IPS DF 19.7 (cell line): ENCODE measurements around the gene GPRIN2.
"Not testable (repeated sequence)": the region's sequence is repeated elsewhere in the genome, so short reads cannot be mapped to it uniquely, and the experiment has no call there.

Source experiments
- DNase-seq: peaks from one replicate; pipeline ENCODE4 v3.0.0-alpha.2; 2013; ENCODE audit warnings: low read depth, low spot score

GPRIN2 gene

DNA sequence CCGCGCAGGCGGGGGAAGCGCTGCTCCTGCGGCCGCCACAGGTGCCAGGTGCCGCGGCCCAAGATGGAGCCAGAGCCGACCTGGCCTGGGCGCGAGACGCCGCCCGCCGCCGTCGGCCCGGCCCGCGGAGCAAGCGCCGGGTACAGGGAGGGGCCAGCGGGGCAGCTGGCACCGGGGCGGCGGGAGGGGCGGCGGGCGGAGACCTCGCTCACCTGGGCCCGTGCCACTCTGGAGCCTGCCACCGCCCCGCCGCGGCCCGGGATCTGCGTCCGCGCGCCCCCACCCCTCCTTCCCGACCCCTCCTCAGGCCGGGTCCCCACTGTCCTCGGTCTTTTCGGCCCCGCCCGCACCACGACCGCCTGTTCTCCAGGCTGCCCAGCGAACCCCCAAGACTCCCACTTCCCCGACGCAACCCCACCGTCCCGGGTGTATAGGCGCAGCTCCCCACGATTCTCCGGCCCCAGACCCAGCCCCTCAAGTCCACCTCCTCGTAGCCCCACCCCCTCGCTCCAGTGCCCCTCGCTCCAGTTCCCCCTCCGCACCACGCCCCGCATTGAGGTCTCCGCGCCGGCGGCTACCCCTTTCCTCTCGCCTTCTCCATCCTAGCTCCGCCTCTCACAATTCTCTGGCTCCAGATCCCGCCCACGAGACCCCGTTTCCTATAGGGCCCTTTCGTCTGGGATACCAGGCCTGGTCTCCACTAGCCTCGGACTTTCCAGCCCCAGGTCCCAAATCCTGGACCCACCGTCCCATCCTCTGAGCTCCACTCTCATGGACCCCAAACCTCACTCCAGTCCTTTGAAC, at the start of gene GPRIN2:
GPRIN2 (minus strand) TSS at position 144 of the 804 bp plus-strand sequence. CDS start 5,922 bp downstream, outside the sequence.
- peak; percentile 88 for DNase-seq

DNA sequence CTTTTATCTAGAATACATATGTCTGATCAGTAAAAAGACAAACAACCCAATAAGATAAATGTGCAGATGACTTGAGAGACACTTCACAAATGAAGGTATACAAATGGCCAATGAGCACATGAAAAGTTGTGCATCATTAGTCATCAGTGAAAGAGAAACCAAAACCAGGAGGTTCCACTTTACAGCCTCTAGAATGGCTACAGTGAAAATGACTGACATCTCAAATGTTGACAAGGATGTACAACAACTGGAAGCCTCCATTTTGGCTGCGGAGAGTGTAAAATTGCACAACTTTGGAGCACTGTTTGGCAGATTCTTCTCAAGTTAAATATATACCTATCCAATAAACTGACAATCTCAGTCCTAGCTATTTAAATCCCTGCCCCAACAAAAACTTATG, 44.1 kb upstream of the GPRIN2 start:
- DNase-seq = not testable (repeated sequence)

DNA sequence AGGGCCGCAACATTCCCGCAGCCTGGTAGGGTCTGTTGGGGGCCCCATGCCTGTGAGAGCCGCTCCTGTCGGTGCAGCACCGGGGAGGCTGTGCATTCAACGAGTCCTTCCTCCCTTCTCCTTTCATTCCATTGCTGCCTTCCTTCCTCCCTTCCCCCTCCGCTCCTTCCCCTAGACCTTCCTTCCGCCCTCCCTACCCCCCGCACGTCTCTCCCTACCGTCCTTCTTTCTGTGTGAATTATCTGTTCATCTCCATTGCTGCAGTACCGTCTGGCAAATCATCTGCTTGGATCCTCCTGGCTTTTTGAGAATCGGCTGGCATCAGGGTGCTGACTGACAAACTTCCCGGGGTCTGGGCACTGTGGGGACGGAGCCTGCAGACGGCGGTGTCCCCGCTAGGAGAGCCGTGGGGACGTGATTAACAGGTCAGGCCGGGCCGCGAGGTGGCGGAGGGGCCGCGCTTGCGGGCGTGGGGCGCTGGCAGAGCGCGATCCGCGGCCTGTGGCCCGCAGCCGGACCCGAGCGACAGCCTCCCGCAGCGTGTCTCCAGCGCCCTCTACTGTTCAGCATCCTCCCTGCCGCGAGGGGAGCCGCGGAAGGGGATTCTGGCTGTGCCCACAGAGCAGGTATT, 41.3 kb upstream of the GPRIN2 start:
- DNase-seq = not testable (repeated sequence)

DNA sequence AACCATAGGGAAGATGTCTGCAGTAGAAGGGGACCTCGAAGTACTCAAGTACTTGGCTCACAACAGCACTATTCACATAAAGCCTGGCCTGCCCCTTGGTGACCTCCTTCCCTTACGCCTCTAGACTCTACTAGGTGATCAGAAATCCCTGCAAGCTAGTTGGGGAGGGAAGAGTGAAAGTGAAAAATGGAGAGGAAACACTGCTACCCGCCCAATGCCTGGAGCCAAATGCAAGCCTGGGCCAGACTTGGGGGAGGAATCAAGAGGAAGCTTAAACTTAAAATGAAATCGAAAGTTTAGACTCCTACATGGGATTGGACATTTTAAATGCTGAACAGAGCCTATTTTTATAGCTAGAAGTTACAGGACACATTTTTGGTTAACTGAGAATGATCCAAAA, 40.1 kb upstream of the GPRIN2 start:
- not testable (repeated sequence) for DNase-seq

DNA sequence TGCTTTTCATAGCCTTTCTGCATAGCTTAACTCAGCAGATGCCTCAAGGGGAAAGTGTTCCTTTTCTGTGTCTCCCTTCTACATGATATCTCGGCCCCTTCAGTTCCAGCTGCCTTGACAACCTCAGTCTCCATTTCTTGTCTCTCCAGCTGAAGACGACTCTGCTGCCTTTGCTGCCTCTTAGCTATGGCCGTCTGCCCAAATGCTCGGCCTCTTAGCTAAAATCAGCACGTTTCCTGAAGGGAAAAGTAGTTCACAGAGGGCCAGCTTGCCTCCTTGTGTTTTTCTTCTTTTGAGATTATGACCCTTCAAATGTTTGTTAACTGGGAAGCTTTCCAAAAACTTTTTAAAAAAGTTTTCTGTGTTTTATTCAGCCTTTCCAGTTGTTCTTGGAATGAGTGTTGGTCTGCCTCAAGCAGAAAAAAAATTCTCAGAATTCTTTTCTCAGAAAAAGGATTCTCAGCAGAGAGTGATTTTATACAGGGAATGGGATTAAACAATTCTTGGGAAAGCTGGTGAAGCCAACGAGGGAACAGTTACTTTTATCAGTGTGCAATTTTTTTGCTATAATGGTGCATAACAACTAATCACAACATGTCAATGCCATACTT, 38.1 kb upstream of the GPRIN2 start:
- not testable (repeated sequence) for DNase-seq

DNA sequence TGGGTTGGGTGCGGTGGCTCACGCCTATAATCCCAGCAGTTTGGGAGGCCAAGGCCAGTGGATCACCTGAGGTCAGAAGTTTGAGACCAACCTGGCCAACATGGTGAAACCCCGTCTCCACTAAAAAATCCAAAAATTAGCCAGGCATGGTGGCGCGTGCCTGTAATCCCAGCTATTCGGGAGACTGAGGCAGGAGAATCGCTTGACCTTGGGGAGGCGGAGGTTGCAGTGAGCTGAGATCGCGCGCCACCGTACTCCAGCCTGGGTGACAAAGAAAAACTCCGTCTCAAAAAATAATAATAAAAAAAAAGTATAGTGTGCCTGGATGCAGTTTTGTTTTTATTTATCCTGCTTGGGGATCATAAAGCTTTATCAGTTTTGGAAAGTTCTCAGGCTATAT, 36.8 kb upstream of the GPRIN2 start:
- not testable (repeated sequence) for DNase-seq

DNA sequence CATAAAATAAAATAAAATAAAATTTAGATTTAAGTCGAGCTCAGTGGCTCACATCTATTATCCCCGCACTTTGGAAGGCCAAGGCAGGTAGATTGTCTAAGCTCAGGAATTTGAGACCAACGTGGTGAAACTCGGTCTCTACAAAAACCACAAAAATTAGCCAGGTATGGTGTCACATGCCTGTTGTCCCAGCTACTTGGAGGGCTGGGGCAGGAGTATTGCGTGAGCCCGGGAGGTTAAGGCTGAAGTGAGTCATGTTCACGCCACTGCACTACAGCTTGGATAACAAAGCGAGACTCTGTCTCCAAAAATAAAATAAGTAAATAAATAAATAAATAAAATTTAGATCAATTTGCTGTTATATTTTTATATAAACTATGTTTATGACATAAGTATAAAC, 34.6 kb upstream of the GPRIN2 start:
- not testable (repeated sequence) for DNase-seq

DNA sequence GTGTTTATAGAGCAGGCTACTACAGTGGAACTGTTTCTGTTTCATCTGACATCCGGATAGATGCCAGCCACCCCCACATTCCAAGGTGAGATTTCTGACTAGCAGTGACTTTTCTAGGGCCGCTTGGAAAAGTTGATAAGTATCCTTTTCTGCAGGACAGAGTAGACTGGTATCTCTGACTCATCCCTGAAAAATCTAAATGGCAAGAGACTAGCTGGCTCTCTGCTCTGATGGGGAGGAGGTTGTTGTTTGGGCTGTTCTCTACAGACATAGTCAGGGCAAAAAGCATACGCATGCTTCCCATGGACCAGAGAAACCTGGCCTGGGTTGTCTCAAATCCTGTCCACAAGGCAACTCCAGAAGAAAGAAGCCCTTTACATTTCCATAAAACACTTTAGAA, 33.1 kb upstream of the GPRIN2 start:
- not testable (repeated sequence) for DNase-seq

DNA sequence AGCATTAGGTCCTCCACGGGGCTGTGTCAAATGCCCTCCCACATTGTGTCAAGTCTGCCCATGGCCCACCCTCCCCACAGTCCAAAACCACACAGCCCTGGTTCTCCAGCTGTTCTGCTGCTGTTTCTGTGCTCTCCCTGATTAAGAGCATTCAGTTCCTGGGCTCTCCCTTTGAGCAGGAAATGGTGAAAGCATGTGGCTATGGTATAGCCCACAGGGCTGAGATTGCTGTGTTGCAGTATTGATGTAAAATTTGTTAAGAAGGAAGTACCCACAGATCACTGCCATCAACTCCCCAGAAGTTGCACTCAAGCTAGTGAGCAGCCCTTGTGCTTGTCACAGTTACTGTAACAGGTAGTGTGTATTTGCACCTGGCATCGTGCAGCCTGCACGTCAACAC, 31.8 kb upstream of the GPRIN2 start:
- DNase-seq = not testable (repeated sequence)

DNA sequence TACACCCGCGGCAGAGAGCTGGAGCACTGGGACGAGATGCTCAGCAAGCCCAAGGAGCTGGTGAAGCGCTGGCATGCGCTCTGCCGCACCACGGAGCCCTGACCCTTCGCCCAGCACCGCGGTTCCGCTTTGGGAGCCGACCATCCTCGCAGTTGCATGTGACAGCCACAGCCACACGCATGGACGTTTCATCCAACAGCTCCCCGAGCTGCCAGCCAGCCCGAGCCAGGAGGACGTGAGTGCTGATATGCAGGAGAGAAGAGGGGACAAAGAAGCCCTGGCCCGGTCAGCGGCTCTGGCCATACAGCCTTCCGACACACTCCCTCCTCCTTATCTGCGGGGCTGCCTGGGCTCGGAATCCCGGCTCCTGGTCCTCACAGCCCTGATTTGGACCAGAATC, 31.1 kb upstream of the GPRIN2 start:
- DNase-seq = not testable (repeated sequence)

DNA sequence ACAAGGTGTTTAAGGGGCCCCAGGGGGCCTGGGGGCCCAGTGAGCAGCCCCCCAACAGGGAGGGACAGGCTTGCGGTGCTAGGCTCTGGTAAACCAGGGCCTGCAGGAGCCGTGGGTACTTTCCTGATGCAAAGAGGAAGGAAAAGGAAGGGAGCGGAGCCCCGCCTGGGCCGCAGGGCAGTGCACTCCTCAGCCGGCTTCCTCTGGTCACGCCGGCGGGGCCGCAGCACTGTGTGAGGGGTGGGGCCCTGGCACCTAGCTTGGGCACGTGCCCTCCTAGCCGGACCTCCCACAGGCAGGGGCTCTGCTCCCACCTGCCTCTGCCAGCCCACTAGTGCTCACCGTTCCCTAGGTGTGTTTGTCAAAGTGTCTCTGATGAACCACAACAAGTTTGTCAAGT, 28.8 kb upstream of the GPRIN2 start:
- not testable (repeated sequence) for DNase-seq

DNA sequence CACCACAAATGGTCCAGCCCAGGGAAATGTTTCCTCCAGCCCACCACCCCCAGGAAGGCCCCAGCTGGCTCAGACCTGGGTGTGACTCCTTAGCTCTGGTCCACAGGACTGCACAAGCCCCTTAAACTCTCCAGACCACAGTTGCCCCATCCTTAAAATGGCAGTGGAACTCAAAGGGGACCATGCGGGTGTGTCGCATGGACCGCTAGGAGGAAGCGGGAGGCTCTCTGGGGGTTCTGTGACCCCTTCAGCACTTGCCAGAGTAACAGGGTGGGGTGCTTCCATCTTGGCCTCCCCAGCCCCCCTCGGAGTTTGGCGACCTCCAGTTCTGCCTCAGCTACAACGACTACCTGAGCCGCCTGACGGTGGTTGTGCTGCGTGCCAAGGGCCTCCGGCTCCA, 27.7 kb upstream of the GPRIN2 start:
- not testable (repeated sequence) for DNase-seq

DNA sequence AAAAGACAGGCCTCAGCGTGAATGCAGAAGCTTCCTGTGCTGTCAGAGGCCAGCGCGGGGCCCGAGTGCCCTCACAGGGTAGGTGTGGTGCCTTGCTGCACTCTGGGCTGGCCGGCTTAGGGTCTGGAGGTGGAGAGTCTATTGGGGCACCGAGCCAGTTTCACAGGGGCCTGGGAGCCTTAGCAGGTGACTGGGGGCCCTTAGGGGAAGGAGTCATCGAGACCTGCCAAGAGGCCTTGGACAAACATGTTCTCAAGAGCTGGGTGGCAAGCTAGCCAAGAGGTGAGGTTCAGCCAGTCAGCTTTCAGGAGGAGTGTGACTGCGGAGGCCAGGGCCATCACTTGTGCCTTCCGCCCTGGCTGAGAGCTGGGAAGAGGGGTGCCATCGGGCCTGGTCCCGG, 26.1 kb upstream of the GPRIN2 start:
- not testable (repeated sequence) for DNase-seq

DNA sequence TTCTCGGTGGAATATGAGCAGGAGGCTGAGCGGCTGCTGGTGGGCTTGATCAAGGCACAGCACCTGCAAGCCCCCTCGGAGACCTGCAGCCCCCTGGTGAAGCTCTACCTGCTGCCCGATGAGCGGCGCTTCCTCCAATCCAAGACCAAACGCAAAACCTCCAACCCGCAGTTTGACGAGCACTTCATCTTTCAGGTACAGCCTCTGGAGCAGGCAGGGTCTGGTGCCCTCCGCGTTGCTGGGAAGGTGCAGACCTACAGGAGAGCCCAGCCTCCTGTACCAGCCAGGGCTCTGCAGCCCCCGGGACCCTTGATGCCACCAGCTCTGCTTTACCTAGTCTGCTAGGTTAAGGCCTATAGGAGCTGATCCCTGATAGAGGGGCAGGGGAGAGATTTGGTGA, 25.5 kb upstream of the GPRIN2 start:
- DNase-seq = not testable (repeated sequence)

DNA sequence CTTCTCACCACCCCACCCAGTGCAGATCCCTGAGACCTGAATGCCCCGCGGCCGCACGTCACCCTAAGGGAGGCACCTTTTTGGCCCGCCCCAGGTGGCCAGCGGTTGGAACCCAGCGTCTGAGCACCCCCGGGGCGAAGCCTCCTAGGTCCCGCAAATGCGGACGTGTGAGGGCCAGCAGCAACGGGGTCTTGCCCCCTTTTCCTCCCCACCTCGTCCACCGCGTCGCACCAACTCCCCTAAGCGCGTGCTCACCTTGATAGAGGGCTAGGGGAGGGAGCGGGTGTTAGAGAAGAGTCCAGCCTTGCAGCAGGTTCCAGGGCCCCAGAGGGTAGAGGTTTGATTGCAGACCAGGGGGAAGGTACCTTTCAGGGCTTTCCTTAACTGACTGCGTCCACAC, 22.9 kb upstream of the GPRIN2 start:
- DNase-seq = not testable (repeated sequence)

DNA sequence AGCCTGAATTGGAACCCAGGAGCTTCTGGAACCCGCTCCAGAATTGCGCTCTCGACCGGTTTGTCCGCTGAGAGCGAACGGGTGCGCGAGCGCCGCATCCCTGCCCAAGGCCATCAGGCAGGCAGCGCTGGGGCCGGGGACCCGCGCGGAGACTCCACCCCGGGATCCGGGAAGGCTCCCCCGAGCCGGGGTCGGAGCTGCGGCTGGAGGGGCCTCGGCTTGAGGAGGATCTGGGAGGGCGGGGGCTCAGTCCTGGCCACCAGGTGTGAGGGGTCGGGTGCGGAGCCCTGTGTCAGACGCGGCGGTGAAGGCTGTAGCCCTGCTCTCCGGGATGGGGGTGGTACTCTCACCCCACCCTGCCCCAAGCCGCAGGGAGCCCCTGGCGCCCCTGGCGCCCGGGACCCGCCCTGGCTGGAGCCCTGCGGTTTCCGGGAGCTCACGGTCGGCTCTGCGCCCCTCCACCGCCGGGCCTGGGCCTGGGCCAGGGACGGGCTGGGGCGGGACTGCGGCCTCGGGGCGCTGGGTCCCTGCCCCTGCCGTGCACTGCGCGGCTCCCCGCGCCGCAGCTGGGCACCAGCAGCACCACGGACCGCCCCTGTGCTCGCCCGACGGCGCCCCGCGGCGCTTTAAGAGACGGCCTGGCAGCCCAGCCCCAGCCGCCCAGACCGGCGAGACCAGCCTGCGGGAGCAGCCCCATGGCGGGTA, 22.2 kb upstream of the GPRIN2 start, which contains the start of gene SYT15:
SYT15 (plus strand) TSS at position 655 of the 705 bp plus-strand sequence; CDS start at position 696, 41 bp downstream.
- not testable (repeated sequence) for DNase-seq

DNA sequence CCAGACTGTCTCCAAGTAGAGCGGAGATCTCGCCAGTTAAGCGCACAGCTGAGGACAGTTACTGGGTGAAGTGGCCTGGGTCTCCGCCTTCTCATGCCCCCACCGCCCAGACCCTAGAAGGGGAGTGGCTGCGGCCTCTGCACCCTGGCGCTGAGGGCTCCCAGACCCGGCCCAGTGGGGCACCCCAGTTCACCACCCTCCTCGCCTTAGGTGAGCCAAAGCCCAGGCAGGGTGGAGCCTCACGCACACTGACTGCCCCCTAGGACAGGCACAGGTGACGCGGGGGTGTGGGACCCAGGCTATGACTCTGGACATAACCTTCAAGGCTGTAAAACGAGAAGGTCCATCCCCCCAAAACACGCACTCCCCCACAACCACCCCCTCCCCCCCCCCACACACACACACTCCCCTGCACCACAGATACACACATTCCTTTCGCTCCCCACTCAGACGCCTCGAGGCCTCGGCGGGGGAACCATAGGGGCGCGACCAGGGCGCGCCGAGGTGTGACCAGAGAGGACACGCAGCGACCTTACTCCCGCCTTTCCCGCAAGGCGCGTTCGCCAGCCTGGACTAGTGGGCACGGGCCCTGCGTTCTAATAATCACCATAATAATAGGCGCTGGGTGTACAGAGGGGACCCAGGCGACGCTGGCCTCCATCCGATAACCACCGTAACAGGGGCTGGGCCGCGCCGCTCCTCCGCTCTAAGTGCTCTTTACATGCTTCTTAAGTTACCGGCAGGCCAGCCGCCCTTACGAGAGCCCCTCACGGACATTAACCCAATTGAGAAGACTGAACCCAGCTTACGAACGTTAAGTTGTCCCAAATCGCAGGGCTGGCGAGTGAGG, 21.4 kb upstream of the GPRIN2 start:
- not testable (repeated sequence) for DNase-seq

DNA sequence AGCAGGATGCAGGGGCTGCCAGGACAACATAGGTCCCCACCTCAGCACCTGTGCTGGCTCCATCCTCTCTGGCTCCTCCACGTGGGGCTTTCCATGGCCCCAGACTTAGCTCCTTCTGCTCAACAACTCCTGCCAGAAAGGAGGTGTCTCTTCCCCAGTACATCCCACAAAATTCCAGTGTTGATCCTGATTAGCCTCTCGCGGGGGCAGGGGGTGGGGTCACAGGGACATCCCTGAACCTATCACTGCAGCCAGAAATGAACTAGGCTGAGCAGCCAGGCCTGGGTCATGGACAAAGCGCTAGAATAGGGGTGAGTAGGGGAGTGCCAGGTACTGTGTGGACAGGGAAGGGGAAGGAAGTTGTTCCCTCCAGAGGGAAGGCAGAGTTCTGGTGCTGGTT, 17.4 kb upstream of the GPRIN2 start:
- DNase-seq = not testable (repeated sequence)

DNA sequence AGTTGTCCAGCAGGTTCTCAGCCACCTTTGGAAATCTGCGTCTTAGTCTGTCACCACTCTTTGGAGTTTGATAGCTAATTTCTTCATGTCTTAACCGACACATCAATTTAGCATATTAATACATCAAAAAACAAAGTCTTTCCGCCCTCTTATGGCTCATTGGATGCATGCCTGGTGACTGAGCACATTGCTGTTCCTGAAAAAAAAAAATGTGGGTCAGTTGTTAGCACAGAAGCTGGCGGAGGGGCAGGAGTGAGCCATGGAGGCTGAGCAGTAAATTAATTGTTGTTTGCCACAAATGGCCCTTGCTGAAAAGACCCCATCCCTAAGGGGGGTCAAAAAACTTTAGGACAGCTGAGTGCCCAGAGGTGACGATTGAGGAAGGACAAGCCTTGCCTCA, 16.9 kb upstream of the GPRIN2 start:
- not testable (repeated sequence) for DNase-seq

DNA sequence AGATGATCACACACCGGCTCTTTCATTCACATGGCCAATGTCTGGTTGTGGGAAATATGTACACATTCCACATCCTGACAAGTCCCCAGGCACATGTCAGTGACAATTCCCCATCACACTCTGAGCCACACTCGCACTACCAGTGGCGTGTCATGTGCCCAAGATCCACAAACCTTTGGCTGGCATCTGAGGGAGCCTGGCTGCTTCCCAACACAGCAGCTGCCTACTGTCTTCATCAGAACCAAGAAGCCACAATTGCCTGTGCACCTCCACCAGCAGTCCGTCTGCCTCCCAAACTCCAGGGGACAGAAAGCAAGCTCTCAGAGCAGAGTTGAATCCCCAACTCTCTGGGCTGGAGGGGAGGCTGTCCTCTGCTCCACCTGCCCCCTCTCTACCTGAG, 16.3 kb upstream of the GPRIN2 start:
- DNase-seq = not testable (repeated sequence)

DNA sequence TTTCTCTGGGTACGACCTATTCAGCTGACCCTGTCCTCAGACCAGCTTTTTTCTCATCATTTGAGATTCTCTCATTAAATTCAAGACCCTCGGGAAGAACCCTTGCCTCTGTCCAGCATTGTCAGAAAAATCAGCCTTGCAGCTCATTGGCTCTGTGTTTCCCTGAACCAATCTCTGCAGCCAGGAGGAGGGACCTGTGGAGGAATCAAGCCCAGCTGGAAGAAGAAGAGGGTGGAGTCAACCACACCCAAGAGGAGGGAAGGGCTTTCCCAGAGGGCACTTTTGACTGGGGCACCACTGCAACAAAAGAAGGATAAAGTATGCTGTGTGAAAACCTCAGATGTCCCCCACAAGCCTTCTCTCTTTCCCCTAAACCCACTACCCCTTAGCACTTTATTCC, 14.2 kb upstream of the GPRIN2 start:
- not testable (repeated sequence) for DNase-seq
